Osteoblast (primary cell): ENCODE measurements around the gene TMEM229B. TPM values are rescaled to one million over a fixed set of nuclear protein-coding genes. Genes with fewer than 3 reads are reported as not detected.

Source experiments
- DNase-seq: peaks from one replicate; pipeline ENCODE4 v3.0.0; 2011; ENCODE audit warnings: low spot score, mixed read lengths; ENCODE audit not compliant: insufficient read length; ENCODE audit errors: missing footprints
- H2AFZ ChIP-seq: 2 replicates; pipeline ENCODE4 v1.6.0; 2011; ENCODE audit warnings: mild to moderate bottlenecking, low read length
- H3K27ac ChIP-seq: 2 replicates; pipeline ENCODE4 v1.5.1; 2011; ENCODE audit warnings: mild to moderate bottlenecking, low read depth, low read length, moderate library complexity
- H3K27me3 ChIP-seq: 2 replicates; pipeline ENCODE4 v1.6.0; 2012; ENCODE audit warnings: mild to moderate bottlenecking, control low read depth, inconsistent platforms, low read length, moderate library complexity; ENCODE audit not compliant: insufficient read depth
- H3K36me3 ChIP-seq: 2 replicates; pipeline ENCODE4 v1.5.1; 2011; ENCODE audit warnings: mild to moderate bottlenecking, low read length, control low read depth, moderate library complexity; ENCODE audit not compliant: insufficient read depth
- H3K4me1 ChIP-seq: 2 replicates; pipeline ENCODE4 v1.5.1; 2011; ENCODE audit warnings: mild to moderate bottlenecking, low read length, control low read depth, moderate library complexity; ENCODE audit not compliant: insufficient read depth
- H3K4me2 ChIP-seq: 2 replicates; pipeline ENCODE4 v1.6.0; 2011; ENCODE audit warnings: mild to moderate bottlenecking, low read length; ENCODE audit not compliant: insufficient read depth
- H3K4me3 ChIP-seq: fragments of 200-600 bp; sonication (generic); 3 replicates; pipeline ENCODE4 v1.5.1; 2012; ENCODE audit warnings: mild to moderate bottlenecking, low read length, inconsistent platforms; ENCODE audit not compliant: insufficient read depth
- H3K79me2 ChIP-seq: 2 replicates; pipeline ENCODE4 v1.6.0; 2012; ENCODE audit warnings: mild to moderate bottlenecking, low read length, control low read depth, inconsistent platforms; ENCODE audit not compliant: insufficient read depth
- H3K9me3 ChIP-seq: 2 replicates; pipeline ENCODE4 v1.5.1; 2011; ENCODE audit warnings: low read depth, low read length, control low read depth
- H4K20me1 ChIP-seq: 2 replicates; pipeline ENCODE4 v1.6.0; 2012; ENCODE audit warnings: mild to moderate bottlenecking, low read length, control low read depth; ENCODE audit not compliant: insufficient read depth
- CTCF ChIP-seq: IDR thresholded peaks from 2 replicates; pipeline ENCODE4 v1.5.1; 2011; ENCODE audit warnings: mild to moderate bottlenecking, low read depth, low read length, moderate library complexity; ENCODE audit errors: extremely low read depth
- total RNA-seq: library from RNA; depleted of rRNA; stranded (reverse); fragments of >200 nt; gene quantifications from 2 replicates; pipeline ENCODE4 v1.2.3, GENCODE V29; 2012

The TMEM229B gene
- total RNA-seq, 1 donor, result 5.8 TPM

DNA sequence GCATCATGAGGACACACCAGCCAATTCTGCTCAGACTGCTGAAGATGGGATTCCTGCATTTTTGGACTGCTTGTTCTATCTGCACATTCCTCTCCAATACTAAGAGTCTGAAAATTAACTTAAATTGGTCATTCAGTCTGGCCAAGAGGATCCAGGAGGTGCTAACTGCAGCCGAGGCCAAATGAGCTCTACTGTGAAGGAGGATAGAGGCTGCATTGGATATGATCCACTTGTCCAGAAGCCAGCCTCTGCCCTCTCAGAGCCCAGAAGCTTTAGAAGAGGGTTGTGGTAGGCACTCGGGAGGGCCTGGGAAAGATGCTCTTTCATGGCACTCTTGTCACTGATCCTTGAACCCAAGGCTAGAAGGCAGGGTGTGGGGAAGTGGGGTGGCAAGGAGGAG lies 39.4 kb downstream of the TMEM229B start:
- DNase-seq, result no peak
- peaks cover 12% of the 10 kb centered on the region for H3K27me3 ChIP-seq
- H3K4me1 ChIP-seq, result peaks cover 8% of the 10 kb centered on the region
- H4K20me1 ChIP-seq, result no peaks in the 10 kb centered on the region
- no peaks in the 10 kb centered on the region for H3K79me2 ChIP-seq
- H3K36me3 ChIP-seq, result no peaks in the 10 kb centered on the region
- no peak for TF ChIP-seq CTCF
- no peak overlapping the region for H3K4me2 ChIP-seq
- no peak overlapping the region for H2AFZ ChIP-seq
- no peaks in the 10 kb centered on the region for H3K9me3 ChIP-seq
- H3K4me3 ChIP-seq, result no peak overlapping the region
- H3K27ac ChIP-seq, result no peak overlapping the region

GRCh38 chr14:67447033-67447381 lies 41.5 kb downstream of the TMEM229B start:
- Histone ChIP-seq H3K4me2 (no peak overlapping the region), H3K36me3 (no peaks in the 10 kb centered on the region), H3K27ac (no peak overlapping the region), H2AFZ (no peak overlapping the region), H3K27me3 (peaks cover 7% of the 10 kb centered on the region), H3K4me1 (peaks cover 8% of the 10 kb centered on the region), H4K20me1 (no peaks in the 10 kb centered on the region), H3K9me3 (no peaks in the 10 kb centered on the region), H3K4me3 (no peak overlapping the region), H3K79me2 (no peaks in the 10 kb centered on the region)
- TF ChIP-seq CTCF, result no peak
- DNase-seq, result no peak

DNA sequence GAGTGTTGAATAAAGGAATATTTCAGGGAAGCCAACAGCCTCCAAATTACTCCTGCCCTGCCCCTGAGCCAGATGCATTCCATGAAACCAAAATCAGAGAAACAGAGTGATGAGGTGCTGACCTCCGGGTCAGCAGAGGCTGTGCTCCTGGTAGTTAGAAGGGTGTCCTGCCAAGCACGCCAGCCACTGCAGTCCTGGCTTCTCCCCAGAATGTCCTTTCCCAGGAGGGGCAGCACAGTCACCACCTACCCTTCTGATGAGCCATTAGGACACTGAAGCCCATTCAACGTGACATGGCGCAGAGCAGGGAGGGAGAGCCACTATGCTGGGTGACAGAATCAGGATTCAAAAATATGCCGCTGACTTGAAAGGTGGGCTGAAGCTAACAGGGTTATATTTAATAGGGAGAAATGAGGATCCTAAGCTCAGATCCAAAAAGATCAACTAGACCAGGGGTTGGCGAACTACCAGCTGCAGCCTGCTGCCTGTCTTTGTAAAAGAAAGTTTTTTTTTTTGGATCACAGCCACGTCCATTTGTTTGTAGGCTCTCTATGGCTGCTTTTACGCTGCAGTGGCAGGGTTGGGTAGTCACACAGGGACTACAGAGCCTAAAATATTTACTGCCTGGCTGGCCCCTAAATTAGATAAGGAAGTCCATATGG lies 42.0 kb downstream of the TMEM229B start:
- no peaks in the 10 kb centered on the region for H3K36me3 ChIP-seq
- H2AFZ ChIP-seq, result no peak overlapping the region
- no peak overlapping the region for H3K27ac ChIP-seq
- H4K20me1 ChIP-seq, result no peaks in the 10 kb centered on the region
- H3K4me1 ChIP-seq, result peaks cover 8% of the 10 kb centered on the region
- H3K4me3 ChIP-seq, result no peak overlapping the region
- no peaks in the 10 kb centered on the region for H3K9me3 ChIP-seq
- no peak for DNase-seq
- peaks cover 7% of the 10 kb centered on the region for H3K27me3 ChIP-seq
- no peak overlapping the region for H3K4me2 ChIP-seq
- TF ChIP-seq CTCF, result no peak
- no peaks in the 10 kb centered on the region for H3K79me2 ChIP-seq

DNA sequence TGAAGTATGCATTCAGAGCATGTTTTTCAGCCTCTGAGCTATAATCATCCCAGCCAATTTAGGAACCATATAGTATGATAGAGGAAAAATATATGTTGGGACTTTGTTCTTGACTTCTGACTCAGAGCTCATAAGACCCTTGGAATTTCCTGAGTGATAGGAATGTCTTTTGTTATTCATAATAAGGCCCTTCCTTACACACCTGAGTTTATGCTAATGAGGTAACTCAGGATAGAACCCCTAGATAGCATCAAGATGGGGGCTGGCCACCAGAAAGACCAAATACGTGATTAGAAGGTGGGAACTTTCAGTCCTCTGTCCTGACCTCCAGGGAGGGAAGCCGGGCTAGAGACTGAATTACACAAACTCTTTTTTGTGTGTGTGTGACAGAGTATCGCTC lies 44.1 kb downstream of the TMEM229B start:
- TF ChIP-seq CTCF, result no peak
- H3K9me3 ChIP-seq, result no peaks in the 10 kb centered on the region
- DNase-seq, result no peak
- H3K4me3 ChIP-seq, result no peak overlapping the region
- no peaks in the 10 kb centered on the region for H3K79me2 ChIP-seq
- H3K4me2 ChIP-seq, result no peak overlapping the region
- no peak overlapping the region for H2AFZ ChIP-seq
- H4K20me1 ChIP-seq, result no peaks in the 10 kb centered on the region
- H3K27me3 ChIP-seq, result peaks cover 10% of the 10 kb centered on the region
- no peak overlapping the region for H3K27ac ChIP-seq
- H3K4me1 ChIP-seq, result peaks cover 8% of the 10 kb centered on the region
- no peaks in the 10 kb centered on the region for H3K36me3 ChIP-seq
